ENCODE measurements around the gene PGPEP1.
"Not testable (repeated sequence)": the region's sequence is repeated elsewhere in the genome, so short reads cannot be mapped to it uniquely, and the experiment has no call there.

The PGPEP1 gene

DNA sequence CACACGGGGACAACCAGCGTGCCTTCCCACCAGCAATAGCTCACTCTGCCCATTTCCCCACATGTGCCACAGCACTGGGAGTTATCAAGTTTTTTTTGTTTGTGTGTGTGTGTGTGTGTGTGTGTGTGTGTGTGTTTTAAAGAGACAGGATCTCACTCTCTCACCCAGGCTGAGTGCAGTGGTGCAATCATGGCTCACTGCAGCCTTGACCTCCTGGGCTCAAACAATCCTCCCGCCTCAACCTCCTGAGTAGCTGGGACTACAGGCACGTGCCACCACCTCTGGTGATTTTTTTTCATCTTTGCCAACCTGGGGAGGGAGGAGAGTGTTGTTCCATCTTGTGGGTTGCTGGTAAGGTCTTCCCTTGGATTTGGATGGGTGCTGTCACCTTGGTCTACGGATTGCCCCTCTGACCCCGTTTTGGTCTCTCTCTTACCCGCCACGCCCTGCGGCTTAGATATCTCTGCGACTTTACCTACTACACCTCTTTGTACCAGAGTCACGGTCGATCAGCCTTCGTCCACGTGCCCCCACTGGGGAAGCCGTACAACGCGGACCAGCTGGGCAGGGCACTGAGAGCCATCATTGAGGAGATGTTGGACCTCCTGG lies 22.6 kb downstream of the PGPEP1 start:
- H3K4me3 ChIP-seq (ENCODE audit: low read length): no peak overlapping the region
- TF ChIP-seq, protein P1, sequence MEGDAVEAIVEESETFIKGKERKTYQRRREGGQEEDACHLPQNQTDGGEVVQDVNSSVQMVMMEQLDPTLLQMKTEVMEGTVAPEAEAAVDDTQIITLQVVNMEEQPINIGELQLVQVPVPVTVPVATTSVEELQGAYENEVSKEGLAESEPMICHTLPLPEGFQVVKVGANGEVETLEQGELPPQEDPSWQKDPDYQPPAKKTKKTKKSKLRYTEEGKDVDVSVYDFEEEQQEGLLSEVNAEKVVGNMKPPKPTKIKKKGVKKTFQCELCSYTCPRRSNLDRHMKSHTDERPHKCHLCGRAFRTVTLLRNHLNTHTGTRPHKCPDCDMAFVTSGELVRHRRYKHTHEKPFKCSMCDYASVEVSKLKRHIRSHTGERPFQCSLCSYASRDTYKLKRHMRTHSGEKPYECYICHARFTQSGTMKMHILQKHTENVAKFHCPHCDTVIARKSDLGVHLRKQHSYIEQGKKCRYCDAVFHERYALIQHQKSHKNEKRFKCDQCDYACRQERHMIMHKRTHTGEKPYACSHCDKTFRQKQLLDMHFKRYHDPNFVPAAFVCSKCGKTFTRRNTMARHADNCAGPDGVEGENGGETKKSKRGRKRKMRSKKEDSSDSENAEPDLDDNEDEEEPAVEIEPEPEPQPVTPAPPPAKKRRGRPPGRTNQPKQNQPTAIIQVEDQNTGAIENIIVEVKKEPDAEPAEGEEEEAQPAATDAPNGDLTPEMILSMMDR (IDR thresholded peaks at IDR 0.05; ENCODE audit: insufficient read depth, low read depth, low read length, missing control alignments): no peak
- DNase-seq (ENCODE audit: low read depth): no peak

DNA sequence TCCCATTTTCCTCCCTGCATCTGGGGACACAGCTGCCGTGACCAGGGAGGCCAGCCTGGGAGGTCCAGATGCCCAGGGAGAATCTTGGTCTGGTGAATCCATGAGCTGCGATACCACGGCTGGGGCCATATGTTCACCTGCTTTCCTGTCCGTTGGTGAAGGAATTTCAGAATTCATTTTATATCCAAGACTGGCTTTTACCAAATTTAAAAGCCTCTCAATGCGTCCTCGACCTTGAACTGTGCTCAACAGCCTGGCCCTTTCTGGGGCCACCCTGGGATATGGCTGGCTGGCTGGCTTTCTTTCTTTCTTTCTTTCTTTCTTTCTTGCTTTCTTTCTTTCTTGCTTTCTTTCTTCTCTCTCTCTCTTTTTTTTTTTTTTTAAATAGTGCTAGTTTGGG lies 23.4 kb downstream of the PGPEP1 start:
- TF ChIP-seq, protein P1 (IDR thresholded peaks at IDR 0.05; ENCODE audit: insufficient read depth, low read depth, low read length, missing control alignments): no peak
- no peak overlapping the region for H3K4me3 ChIP-seq (ENCODE audit: low read length)
- no peak for DNase-seq (ENCODE audit: low read depth)

DNA sequence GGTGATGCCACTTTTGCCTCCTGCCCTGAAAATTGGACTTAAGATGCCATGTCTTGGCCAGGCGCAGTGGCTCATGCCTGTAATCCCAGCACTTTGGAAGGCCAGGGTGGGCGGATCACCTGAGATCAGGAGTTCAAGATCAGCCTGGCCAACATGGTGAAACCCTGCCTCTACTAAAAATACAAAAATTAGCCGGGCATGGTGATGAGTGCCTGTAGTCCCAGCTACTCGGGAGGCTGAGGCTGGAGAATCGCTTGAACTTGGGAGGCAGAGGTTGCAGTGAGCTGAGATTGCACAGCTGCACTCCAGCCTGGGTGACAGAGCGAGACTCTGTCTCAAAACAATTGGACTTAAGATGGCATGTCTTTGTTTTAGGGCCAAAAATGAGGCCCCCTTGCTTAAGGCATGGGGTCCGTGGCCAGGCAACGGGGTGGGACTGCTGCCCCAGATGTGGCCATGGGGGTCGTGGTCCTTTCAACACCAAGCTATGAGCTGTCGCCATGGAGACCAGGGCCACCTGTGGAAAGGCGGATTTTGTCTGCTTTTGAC lies 24.0 kb downstream of the PGPEP1 start:
- H3K4me3 ChIP-seq (ENCODE audit: low read length); DNase-seq (ENCODE audit: low read depth): not testable (repeated sequence)

DNA sequence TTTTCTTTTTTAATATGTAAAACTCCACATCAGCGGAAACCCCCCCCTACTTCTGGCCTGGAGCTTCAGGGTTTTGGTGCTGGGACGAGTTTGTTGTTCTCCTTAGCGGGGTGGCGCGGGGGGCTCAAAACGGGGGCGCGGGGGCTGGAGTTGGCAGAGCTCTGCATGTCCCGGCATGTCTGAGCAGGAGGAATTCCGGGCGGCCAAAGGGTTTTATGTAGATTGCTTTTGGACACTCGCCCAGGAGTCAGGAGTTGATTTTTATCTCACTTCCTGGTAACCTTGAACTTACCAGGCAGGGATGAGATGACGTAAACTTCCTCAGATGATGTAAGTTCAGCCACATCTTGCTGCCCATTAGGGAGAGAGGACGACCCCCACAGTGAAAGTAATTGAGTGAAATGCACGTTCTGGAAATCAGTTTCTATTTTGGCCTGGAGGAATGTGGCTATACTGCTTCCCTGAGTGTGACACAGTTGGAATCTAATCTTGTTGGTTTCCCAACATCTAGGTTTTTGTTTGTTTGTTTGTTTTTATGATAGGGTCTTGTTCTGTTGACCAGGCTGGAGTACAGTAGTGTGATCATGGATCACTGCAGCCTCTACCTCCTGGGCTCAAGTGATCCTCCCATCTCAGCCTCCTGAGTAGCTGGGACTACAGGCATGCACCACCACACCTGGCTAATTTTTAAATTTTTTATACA lies 24.6 kb downstream of the PGPEP1 start:
- TF ChIP-seq, protein P1 (IDR thresholded peaks at IDR 0.05; ENCODE audit: insufficient read depth, low read depth, low read length, missing control alignments): no peak
- no peak overlapping the region for H3K4me3 ChIP-seq (ENCODE audit: low read length)
- peak; percentile 94 for DNase-seq (ENCODE audit: low read depth)

DNA sequence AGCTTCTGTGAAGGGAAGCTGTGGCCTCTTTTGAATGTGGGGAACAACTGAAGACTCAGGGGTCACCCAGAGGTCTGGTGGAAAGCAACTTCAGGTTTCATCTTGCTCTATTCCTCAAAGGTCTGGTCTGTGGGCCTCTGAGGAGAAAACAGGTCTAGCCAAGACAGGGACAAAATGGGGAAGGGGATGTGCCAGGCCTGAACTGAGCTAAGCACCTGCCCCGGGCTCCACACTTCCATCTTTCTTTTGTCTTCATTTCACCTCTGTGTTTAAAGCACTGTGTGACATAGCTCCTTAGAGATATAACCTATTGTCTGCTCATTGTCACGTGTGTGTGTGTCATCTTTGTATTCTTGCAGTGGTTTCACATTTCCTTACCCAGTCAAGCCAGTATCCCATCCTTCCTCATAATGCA lies 25.6 kb downstream of the PGPEP1 start:
- no peak overlapping the region for H3K4me3 ChIP-seq (ENCODE audit: low read length)
- TF ChIP-seq, protein P1 (IDR thresholded peaks at IDR 0.05; ENCODE audit: insufficient read depth, low read depth, low read length, missing control alignments): no peak
- DNase-seq (ENCODE audit: low read depth): peak; percentile 78

DNA sequence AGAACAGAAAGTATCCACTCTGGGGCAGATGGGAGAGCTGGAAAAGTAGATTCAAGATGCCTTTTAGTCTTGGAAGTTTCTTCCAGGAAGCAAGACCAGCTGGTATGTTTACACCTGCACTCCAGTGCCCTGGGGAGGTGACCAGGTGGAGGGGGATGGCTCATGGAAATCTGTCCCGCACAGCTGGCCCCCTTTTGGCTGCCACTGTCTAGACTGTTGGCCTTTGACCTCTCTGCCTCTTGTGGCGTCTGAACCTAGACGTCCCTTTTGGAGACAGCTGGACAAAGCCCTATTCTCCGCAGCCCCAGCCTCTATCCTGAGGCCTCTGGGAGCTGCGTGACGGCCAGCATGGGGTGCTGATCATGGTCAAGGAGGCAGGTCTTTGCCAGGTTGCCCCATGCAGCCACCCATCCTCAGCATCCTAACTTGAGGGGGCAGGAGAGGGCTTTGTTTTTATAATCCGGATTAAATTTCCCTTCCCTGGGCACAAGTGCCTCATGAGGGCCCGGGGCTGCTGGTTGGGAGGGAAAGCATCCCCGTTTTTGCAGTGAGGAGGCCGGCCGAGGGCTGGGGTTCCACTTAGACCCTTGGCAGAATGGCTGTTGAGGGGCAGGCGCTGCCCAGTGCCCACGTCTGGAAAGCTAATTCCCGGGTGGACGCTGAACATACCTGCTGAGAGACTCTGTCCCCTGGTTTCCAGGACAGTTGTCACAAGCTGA lies 28.3 kb downstream of the PGPEP1 start:
- DNase-seq (ENCODE audit: low read depth): no peak
- TF ChIP-seq, protein P1 (IDR thresholded peaks at IDR 0.05; ENCODE audit: insufficient read depth, low read depth, low read length, missing control alignments): no peak
- no peak overlapping the region for H3K4me3 ChIP-seq (ENCODE audit: low read length)

DNA sequence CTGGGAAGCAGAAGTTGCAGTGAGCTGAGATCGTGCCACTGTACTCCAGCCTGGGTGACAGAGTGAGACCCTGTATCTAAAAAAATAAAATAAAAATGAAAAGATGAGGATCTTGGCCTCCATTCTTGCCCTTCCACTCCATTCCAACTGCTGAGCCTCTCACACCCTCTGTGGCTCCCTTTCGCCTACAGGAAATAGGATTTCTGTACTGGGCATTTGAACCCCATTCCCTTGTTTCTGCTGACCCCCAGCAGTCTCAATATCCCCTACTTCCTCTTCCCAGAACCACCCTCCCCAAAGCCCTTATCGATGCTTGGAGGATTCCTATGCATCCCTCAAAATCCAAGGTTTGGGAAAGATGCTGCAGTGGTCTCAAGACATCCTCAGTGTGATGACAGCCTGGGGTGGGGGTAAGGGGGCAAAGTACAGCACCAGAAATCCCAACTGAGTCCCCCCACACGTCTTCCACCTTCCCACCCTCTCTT lies 33.1 kb downstream of the PGPEP1 start:
- H3K4me3 ChIP-seq (ENCODE audit: low read length): no peak overlapping the region
- DNase-seq (ENCODE audit: low read depth): no peak
- TF ChIP-seq, protein P1 (IDR thresholded peaks at IDR 0.05; ENCODE audit: insufficient read depth, low read depth, low read length, missing control alignments): no peak
